ENCODE measurements around the gene CD101. TPM values are rescaled to one million over a fixed set of nuclear protein-coding genes. Genes with fewer than 3 reads are reported as not detected.

CD101 gene
- polyA plus RNA-seq, 3 donors, result 27.2 to 101 (median 54.7) TPM

GRCh38 chr1:116997066-116997465 is 4.5 kb upstream of the CD101 start:
- Histone ChIP-seq H4K20me1 (ENCODE audit: insufficient read depth, low read length) (no peaks in the 10 kb centered on the region), H3K36me3 (replicated peaks in 1 of 2; ENCODE audit: control insufficient read depth in 1 of 2, insufficient read depth in 2 of 2, low read length in 2 of 2) (no peaks in the 10 kb centered on the region), H3K79me2 (ENCODE audit: insufficient read depth, low read length) (peaks cover under 1% of the 10 kb centered on the region), H3K4me3 (replicated peaks in 1 of 3; ENCODE audit: low read depth in 2 of 3, low read length in 3 of 3) (no peak overlapping the region), H3K9me3 (replicated peaks in 1 of 2; ENCODE audit: control insufficient read depth in 1 of 2, insufficient read depth in 1 of 2, low read length in 2 of 2) (no peaks in the 10 kb centered on the region), H3K27me3 (ENCODE audit: control insufficient read depth in 2 of 2, insufficient read depth in 2 of 2, low read length in 2 of 2) (no peaks in the 10 kb centered on the region), H3K27ac (ENCODE audit: low read depth in 1 of 2, low read length in 2 of 2) (no peak overlapping the region), H2AFZ (ENCODE audit: insufficient read depth, low read depth, low read length, poor library complexity, severe bottlenecking) (no peak overlapping the region), H3K4me2 (replicated peaks; ENCODE audit: extremely low read depth, low read length, poor library complexity, severe bottlenecking) (no peak overlapping the region), H3K4me1 (ENCODE audit: control insufficient read depth in 1 of 2, insufficient read depth in 2 of 2, low read length in 2 of 2) (peaks cover 54 to 86% of the 10 kb centered on the region in 2 donors), H3K9ac (ENCODE audit: insufficient read depth, low read length, poor library complexity, severe bottlenecking) (no peak overlapping the region)
- peaks cover 84% of the 10 kb centered on the region for H3K4me1 Mint-ChIP-seq
- intact Hi-C loops (cut with micrococcal nuclease), result loop anchor here in 1 of 2 donors (10.0 kb wide), 1 partner anchor 622 kb away; the partner anchor contains the start of gene ATP1A1
- no peaks in the 10 kb centered on the region for H3K9me3 Mint-ChIP-seq
- peaks cover under 1 to 7% of the 10 kb centered on the region in 2 donors for H3K36me3 Mint-ChIP-seq
- TF ChIP-seq CTCF (IDR thresholded peaks at IDR 0.05), result no peak
- no peak overlapping the region for H3K27ac Mint-ChIP-seq
- no peak overlapping the region for H3K4me3 Mint-ChIP-seq
- 100% methylated on average over 1 of the region's 1 CpG for WGBS (ENCODE audit: insufficient coverage)
- DNase-seq, result no peak
- H3K27me3 Mint-ChIP-seq (ENCODE audit: low read depth in 3 of 3), result peaks cover 0 to 4% (median 2%) of the 10 kb centered on the region in 3 donors

- no peak overlapping the region for H3K27ac Mint-ChIP-seq
- peaks cover 4 to 7% of the 10 kb centered on the region in 2 donors for H3K36me3 Mint-ChIP-seq
- Histone ChIP-seq H3K9ac (ENCODE audit: insufficient read depth, low read length, poor library complexity, severe bottlenecking) (no peak overlapping the region), H3K36me3 (replicated peaks in 1 of 2; ENCODE audit: control insufficient read depth in 1 of 2, insufficient read depth in 2 of 2, low read length in 2 of 2) (no peaks in the 10 kb centered on the region), H3K9me3 (replicated peaks in 1 of 2; ENCODE audit: control insufficient read depth in 1 of 2, insufficient read depth in 1 of 2, low read length in 2 of 2) (no peaks in the 10 kb centered on the region), H3K4me3 (replicated peaks in 1 of 3; ENCODE audit: low read depth in 2 of 3, low read length in 3 of 3) (no peak overlapping the region), H3K4me2 (replicated peaks; ENCODE audit: extremely low read depth, low read length, poor library complexity, severe bottlenecking) (no peak overlapping the region), H4K20me1 (ENCODE audit: insufficient read depth, low read length) (no peaks in the 10 kb centered on the region), H3K79me2 (ENCODE audit: insufficient read depth, low read length) (peaks cover 7% of the 10 kb centered on the region), H3K27ac (ENCODE audit: low read depth in 1 of 2, low read length in 2 of 2) (no peak overlapping the region), H3K27me3 (ENCODE audit: control insufficient read depth in 2 of 2, insufficient read depth in 2 of 2, low read length in 2 of 2) (no peaks in the 10 kb centered on the region), H3K4me1 (ENCODE audit: control insufficient read depth in 1 of 2, insufficient read depth in 2 of 2, low read length in 2 of 2) (peaks cover 53 to 86% of the 10 kb centered on the region in 2 donors), H2AFZ (ENCODE audit: insufficient read depth, low read depth, low read length, poor library complexity, severe bottlenecking) (no peak overlapping the region)
- no peak overlapping the region for H3K4me3 Mint-ChIP-seq
- H3K4me1 Mint-ChIP-seq, result peaks cover 82% of the 10 kb centered on the region
- peaks cover 0 to 7% (median 2%) of the 10 kb centered on the region in 3 donors for H3K27me3 Mint-ChIP-seq (ENCODE audit: low read depth in 3 of 3)
- no peaks in the 10 kb centered on the region for H3K9me3 Mint-ChIP-seq
- no peak for TF ChIP-seq CTCF (IDR thresholded peaks at IDR 0.05)
- intact Hi-C loops (cut with micrococcal nuclease), result loop anchor here in 1 of 2 donors (10.0 kb wide), 1 partner anchor 623 kb away; the partner anchor contains the start of gene ATP1A1
- no peak for DNase-seq
These were observed 3.9 kb upstream of the CD101 start for GRCh38 chr1:116997636-116998035.

Data from CD14-positive monocyte (primary cell).